ENCODE results near the gene MGAT4B. TPM values are rescaled to one million over a fixed set of nuclear protein-coding genes. Genes with fewer than 3 reads are reported as not detected.

Gene MGAT4B
- total and polyA plus RNA-seq, 2 of the 13 experiments (the other 11 are each of a cell fraction or from before 2014, with no cell fraction given) = 93.5 to 130 TPM

- no peak for TF ChIP-seq KAT7 (CRISPR knock-in tag; IDR thresholded peaks at IDR 0.05; ENCODE audit: borderline replicate concordance)
These were observed 2.8 kb downstream of the MGAT4B start (continued) for GRCh38 chr5:179803651-179804554.

GRCh38 chr5:179802950-179803562 lies 3.6 kb downstream of the MGAT4B start:
- ATAC-seq (peak; percentile 0; the same call in 1 of the 3 replicates), DNase-seq (ENCODE audit: low spot score) (no peak), FAIRE-seq (no peak)
- BruUV-seq (replicated peaks) = no TSS peak
- in situ Hi-C loops (cut with HindIII; ENCODE audit: extremely low pct_ligation_motif_present, low pct_unique_long_range_greater_than_20kb) (no loop called here), intact Hi-C loops (cut with micrococcal nuclease; ENCODE audit: unreplicated experiment) (no loop called here)
- H4K20me1 ChIP-seq (ENCODE audit: insufficient read depth, low read length) = peaks cover 20% of the 10 kb centered on the region; the same call in 1 of the 2 replicates
- CTCF ChIA-PET (ENCODE audit: low intra/inter-chr PET ratio, low total read pairs) = no interaction called here
- WGBS (ENCODE audit: low lambda C conversion rate) = 45% methylated on average over 6 of the region's 11 CpGs
- H3K9ac ChIP-seq (ENCODE audit: insufficient read depth, low read depth, low read length) = no peak overlapping the region
- peaks cover 38% of the 10 kb centered on the region for H3K4me1 ChIP-seq (ENCODE audit: insufficient read depth, low read length)
- no peaks in the 10 kb centered on the region for H3K27me3 ChIP-seq (ENCODE audit: control insufficient read depth in 1 of 2, insufficient read depth in 2 of 2, low read length in 2 of 2)
- H3K4me2 ChIP-seq (ENCODE audit: low read depth, low read length) = peak overlapping the region; percentile 75
- peaks cover 27% of the 10 kb centered on the region for H3K79me2 ChIP-seq (ENCODE audit: insufficient read depth, low read length)
- peaks cover 28 to 40% of the 10 kb centered on the region in 2 experiments; a peak in 4 of 5 replicates for H3K36me3 ChIP-seq (replicated peaks in 1 of 2; ENCODE audit: control insufficient read depth in 1 of 2, insufficient read depth in 2 of 2, low read length in 2 of 2)
- POLR2A ChIA-PET = interaction anchor here (1.3 to 8.6 kb wide), 10 partner anchors 16 to 71 kb away, joined by 4 to 115 read pairs (median 6); partner anchors contain the start of genes MAML1 and SQSTM1
- H3K4me3 ChIP-seq (replicated peaks in 1 of 3; ENCODE audit: insufficient read depth in 1 of 3, low read depth in 2 of 3, low read length in 3 of 3) = no peak overlapping the region
- no peak overlapping the region for H2AFZ ChIP-seq (ENCODE audit: low read length)
- TF ChIP-seq ZBTB33 (CRISPR knock-in tag; IDR thresholded peaks at IDR 0.05) = peak; percentile 87
- TF ChIP-seq ZNF660 (CRISPR knock-in tag; IDR thresholded peaks at IDR 0.05; ENCODE audit: borderline replicate concordance, low read depth) = no peak
- 0 out of 2 replicates have a peak, but pooled peaks have one; percentile 4 for TF ChIP-seq ZFP91 (CRISPR knock-in tag; IDR thresholded peaks at IDR 0.05; ENCODE audit: borderline replicate concordance)
- TF ChIP-seq HNF4A (CRISPR knock-in tag; IDR thresholded peaks at IDR 0.05) = peak; percentile 58
- TF ChIP-seq, protein P1, sequence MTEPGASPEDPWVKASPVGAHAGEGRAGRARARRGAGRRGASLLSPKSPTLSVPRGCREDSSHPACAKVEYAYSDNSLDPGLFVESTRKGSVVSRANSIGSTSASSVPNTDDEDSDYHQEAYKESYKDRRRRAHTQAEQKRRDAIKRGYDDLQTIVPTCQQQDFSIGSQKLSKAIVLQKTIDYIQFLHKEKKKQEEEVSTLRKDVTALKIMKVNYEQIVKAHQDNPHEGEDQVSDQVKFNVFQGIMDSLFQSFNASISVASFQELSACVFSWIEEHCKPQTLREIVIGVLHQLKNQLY (CRISPR knock-in tag; IDR thresholded peaks at IDR 0.05) = peak; percentile 28; the same call in 1 of the 2 replicates
- 0 out of 2 replicates have a peak, but pooled peaks have one; percentile 29 for TF ChIP-seq SSRP1 (CRISPR knock-in tag; IDR thresholded peaks at IDR 0.05)
- TF ChIP-seq, protein P2, sequence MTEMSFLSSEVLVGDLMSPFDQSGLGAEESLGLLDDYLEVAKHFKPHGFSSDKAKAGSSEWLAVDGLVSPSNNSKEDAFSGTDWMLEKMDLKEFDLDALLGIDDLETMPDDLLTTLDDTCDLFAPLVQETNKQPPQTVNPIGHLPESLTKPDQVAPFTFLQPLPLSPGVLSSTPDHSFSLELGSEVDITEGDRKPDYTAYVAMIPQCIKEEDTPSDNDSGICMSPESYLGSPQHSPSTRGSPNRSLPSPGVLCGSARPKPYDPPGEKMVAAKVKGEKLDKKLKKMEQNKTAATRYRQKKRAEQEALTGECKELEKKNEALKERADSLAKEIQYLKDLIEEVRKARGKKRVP (CRISPR knock-in tag; IDR thresholded peaks at IDR 0.05) = no peak
- TF ChIP-seq RXRA (CRISPR knock-in tag; IDR thresholded peaks at IDR 0.05) = peak; percentile 36; the same call in 1 of the 2 replicates
- peak; percentile 31; the same call in 1 of the 2 replicates for TF ChIP-seq SALL1 (CRISPR knock-in tag; IDR thresholded peaks at IDR 0.05)
- H3K27ac ChIP-seq (ENCODE audit: extremely low read length, insufficient read depth, low read length) = no peak overlapping the region
- H3K9me3 ChIP-seq (ENCODE audit: low read length) = no peaks in the 10 kb centered on the region

Data from HepG2 (cell line).